NB4 (cell line): Measurements from ENCODE around the gene CXorf58.

Experiments used
- MAX ChIP-seq: IDR thresholded peaks from 2 replicates; pipeline ENCODE4 v1.6.1; 2011; ENCODE audit warnings: low read depth, low read length
- MYC ChIP-seq: IDR thresholded peaks from 2 replicates; pipeline ENCODE4 v1.6.1; 2011; ENCODE audit warnings: low read depth, low read length
- POLR2A ChIP-seq: IDR thresholded peaks from 2 replicates; pipeline ENCODE4 v1.6.1; 2011; ENCODE audit warnings: mild to moderate bottlenecking; ENCODE audit not compliant: insufficient read length; ENCODE audit errors: extremely low read depth
- TF ChIP-seq, protein P1 (sequence below): IDR thresholded peaks from one replicate; pipeline ENCODE4 v1.5.1; 2012; ENCODE audit warnings: low read depth, low read length

GRCh38 chrX:23981222-23981621 lies 73.4 kb downstream of the CXorf58 start:
- TF ChIP-seq, protein P1, sequence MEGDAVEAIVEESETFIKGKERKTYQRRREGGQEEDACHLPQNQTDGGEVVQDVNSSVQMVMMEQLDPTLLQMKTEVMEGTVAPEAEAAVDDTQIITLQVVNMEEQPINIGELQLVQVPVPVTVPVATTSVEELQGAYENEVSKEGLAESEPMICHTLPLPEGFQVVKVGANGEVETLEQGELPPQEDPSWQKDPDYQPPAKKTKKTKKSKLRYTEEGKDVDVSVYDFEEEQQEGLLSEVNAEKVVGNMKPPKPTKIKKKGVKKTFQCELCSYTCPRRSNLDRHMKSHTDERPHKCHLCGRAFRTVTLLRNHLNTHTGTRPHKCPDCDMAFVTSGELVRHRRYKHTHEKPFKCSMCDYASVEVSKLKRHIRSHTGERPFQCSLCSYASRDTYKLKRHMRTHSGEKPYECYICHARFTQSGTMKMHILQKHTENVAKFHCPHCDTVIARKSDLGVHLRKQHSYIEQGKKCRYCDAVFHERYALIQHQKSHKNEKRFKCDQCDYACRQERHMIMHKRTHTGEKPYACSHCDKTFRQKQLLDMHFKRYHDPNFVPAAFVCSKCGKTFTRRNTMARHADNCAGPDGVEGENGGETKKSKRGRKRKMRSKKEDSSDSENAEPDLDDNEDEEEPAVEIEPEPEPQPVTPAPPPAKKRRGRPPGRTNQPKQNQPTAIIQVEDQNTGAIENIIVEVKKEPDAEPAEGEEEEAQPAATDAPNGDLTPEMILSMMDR, result no peak
- TF ChIP-seq MAX (no peak), POLR2A (no peak), MYC (no peak)
